DMS53 treated with DMSO at 0.1 percent for 48 hours (cell line): ENCODE results near the gene ARHGAP40.

Source experiments
- DNase-seq: peaks from one replicate; lab custom pipeline; 2025; ENCODE audit not compliant: unreplicated experiment; lab: John Stamatoyannopoulos, UW

The ARHGAP40 gene

GRCh38 chr20:38601216-38602184 lies at the start of gene ARHGAP40:
Gene ARHGAP40, plus strand, starts transcription at chr20:38601809.
- DNase-seq = no peak

GRCh38 chr20:38554986-38555385 lies 46.6 kb upstream of the ARHGAP40 start:
- no peak for DNase-seq

GRCh38 chr20:38555395-38555794 lies 46.2 kb upstream of the ARHGAP40 start:
- no peak for DNase-seq

GRCh38 chr20:38557174-38557573 lies 44.4 kb upstream of the ARHGAP40 start:
- DNase-seq = no peak

GRCh38 chr20:38558596-38559360 lies 42.8 kb upstream of the ARHGAP40 start:
- no peak for DNase-seq

GRCh38 chr20:38559764-38560163 lies 41.8 kb upstream of the ARHGAP40 start:
- no peak for DNase-seq

GRCh38 chr20:38563802-38564431 lies 37.7 kb upstream of the ARHGAP40 start:
- DNase-seq = no peak

GRCh38 chr20:38564680-38565079 lies 36.9 kb upstream of the ARHGAP40 start:
- DNase-seq = no peak

- no peak for DNase-seq
Measured at GRCh38 chr20:38566036-38566598, 35.5 kb upstream of the ARHGAP40 start.

- no peak for DNase-seq
Measured at GRCh38 chr20:38569747-38570525, 31.7 kb upstream of the ARHGAP40 start.

GRCh38 chr20:38573413-38573812 lies 28.2 kb upstream of the ARHGAP40 start:
- DNase-seq = no peak

GRCh38 chr20:38579219-38579910 lies 22.2 kb upstream of the ARHGAP40 start:
- DNase-seq = no peak

- DNase-seq = no peak
Measured at GRCh38 chr20:38579921-38580320, 21.7 kb upstream of the ARHGAP40 start.

GRCh38 chr20:38581013-38581412 lies 20.6 kb upstream of the ARHGAP40 start, which contains the start of gene ADIG:
Gene ADIG, plus strand, starts transcription at chr20:38581197. Its CDS starts 54 bp downstream, at chr20:38581251.
- DNase-seq = no peak

- DNase-seq = no peak
Measured at GRCh38 chr20:38581830-38582358, 19.7 kb upstream of the ARHGAP40 start.

- no peak for DNase-seq
Measured at GRCh38 chr20:38583306-38583705, 18.3 kb upstream of the ARHGAP40 start.

- no peak for DNase-seq
Measured at GRCh38 chr20:38584099-38584763, 17.4 kb upstream of the ARHGAP40 start.

GRCh38 chr20:38585404-38586180 lies 16.0 kb upstream of the ARHGAP40 start:
- no peak for DNase-seq
